NCI-H1417 (cell line): ENCODE data around the gene SRSF9.
A peak's percentile ranks its signal among the peaks of the same experiment; 100 is the strongest.
"Not testable (repeated sequence)": the region's sequence is repeated elsewhere in the genome, so short reads cannot be mapped to it uniquely, and the experiment has no call there.

ENCODE experiments used
- DNase-seq, 3 experiments: peaks; one replicate each; lab custom pipeline; 2025; lab: John Stamatoyannopoulos, UW

The SRSF9 gene

GRCh38 chr12:120469450-120470149, at the start of gene SRSF9:
SRSF9 (minus strand) TSS chr12:120469748; CDS start chr12:120469609, 139 bp downstream.
- peak; percentile 97 to 99 (median 98) for DNase-seq

GRCh38 chr12:120519324-120519723, 49.8 kb upstream of the SRSF9 start:
- DNase-seq, result not testable (repeated sequence)

- DNase-seq, result no peak
These were observed 45.9 kb upstream of the SRSF9 start for GRCh38 chr12:120515496-120515895.

- DNase-seq, result no peak
These were observed 44.5 kb upstream of the SRSF9 start for GRCh38 chr12:120514002-120514401.

- no peak for DNase-seq
These were observed 39.0 kb upstream of the SRSF9 start for GRCh38 chr12:120508537-120508936.

GRCh38 chr12:120504587-120504986, 35.0 kb upstream of the SRSF9 start:
- no peak for DNase-seq

- DNase-seq, result no peak
These were observed 31.0 kb upstream of the SRSF9 start for GRCh38 chr12:120500581-120500980.

GRCh38 chr12:120498870-120499515, 29.4 kb upstream of the SRSF9 start:
- peak in 1 of 3 experiments; percentile 10 for DNase-seq

- no peak for DNase-seq
These were observed 28.1 kb upstream of the SRSF9 start for GRCh38 chr12:120497524-120498150.

- DNase-seq, result peak; percentile 40 to 88 (median 77)
These were observed 27.1 kb upstream of the SRSF9 start for GRCh38 chr12:120496413-120497340.

GRCh38 chr12:120495731-120496412, 26.3 kb upstream of the SRSF9 start, which contains the start of gene DYNLL1:
DYNLL1 (plus strand) TSS chr12:120496113; CDS start chr12:120496422, 309 bp downstream.
- DNase-seq, result peak; percentile 98 to 99 (median 99)

- peak in 2 of 3 experiments; percentile 32 to 51 for DNase-seq
These were observed 25.7 kb upstream of the SRSF9 start for GRCh38 chr12:120495186-120495730.

- DNase-seq, result no peak
These were observed 21.4 kb upstream of the SRSF9 start for GRCh38 chr12:120490833-120491512.

- DNase-seq, result no peak
These were observed 20.8 kb upstream of the SRSF9 start for GRCh38 chr12:120490325-120490724.

GRCh38 chr12:120489018-120489417, 19.5 kb upstream of the SRSF9 start:
- DNase-seq, result no peak

- no peak for DNase-seq
These were observed 18.6 kb upstream of the SRSF9 start for GRCh38 chr12:120488057-120488640.

- not testable (repeated sequence) for DNase-seq
These were observed 18.0 kb upstream of the SRSF9 start for GRCh38 chr12:120487552-120487951.

GRCh38 chr12:120485961-120486881, 16.7 kb upstream of the SRSF9 start:
- no peak for DNase-seq

GRCh38 chr12:120483621-120484020, 14.1 kb upstream of the SRSF9 start:
- DNase-seq, result no peak
